HFF-Myc (cell line): ENCODE results near the gene BRAT1.

Experiments used
- DNase-seq: peaks from one replicate; pipeline ENCODE4 v3.0.0-alpha.2; 2011; ENCODE audit warnings: low read depth; ENCODE audit errors: extremely low read depth
- H3K4me3 ChIP-seq: replicated peaks from 2 replicates; pipeline ENCODE4 v1.5.1; 2011; ENCODE audit warnings: low read depth, mild to moderate bottlenecking, control low read depth, low read length
- CTCF ChIP-seq: IDR thresholded peaks from 2 replicates; pipeline ENCODE4 v1.5.1; 2012; ENCODE audit warnings: mild to moderate bottlenecking, low read depth, low read length, control low read depth; ENCODE audit errors: missing control alignments

Gene BRAT1

GRCh38 chr7:2526659-2527504, 28.4 kb downstream of the BRAT1 start:
- no peak for DNase-seq
- no peak overlapping the region for H3K4me3 ChIP-seq
- TF ChIP-seq CTCF, result no peak

GRCh38 chr7:2525658-2526630, 29.4 kb downstream of the BRAT1 start:
- DNase-seq, result no peak
- H3K4me3 ChIP-seq, result no peak overlapping the region
- TF ChIP-seq CTCF, result no peak

DNA sequence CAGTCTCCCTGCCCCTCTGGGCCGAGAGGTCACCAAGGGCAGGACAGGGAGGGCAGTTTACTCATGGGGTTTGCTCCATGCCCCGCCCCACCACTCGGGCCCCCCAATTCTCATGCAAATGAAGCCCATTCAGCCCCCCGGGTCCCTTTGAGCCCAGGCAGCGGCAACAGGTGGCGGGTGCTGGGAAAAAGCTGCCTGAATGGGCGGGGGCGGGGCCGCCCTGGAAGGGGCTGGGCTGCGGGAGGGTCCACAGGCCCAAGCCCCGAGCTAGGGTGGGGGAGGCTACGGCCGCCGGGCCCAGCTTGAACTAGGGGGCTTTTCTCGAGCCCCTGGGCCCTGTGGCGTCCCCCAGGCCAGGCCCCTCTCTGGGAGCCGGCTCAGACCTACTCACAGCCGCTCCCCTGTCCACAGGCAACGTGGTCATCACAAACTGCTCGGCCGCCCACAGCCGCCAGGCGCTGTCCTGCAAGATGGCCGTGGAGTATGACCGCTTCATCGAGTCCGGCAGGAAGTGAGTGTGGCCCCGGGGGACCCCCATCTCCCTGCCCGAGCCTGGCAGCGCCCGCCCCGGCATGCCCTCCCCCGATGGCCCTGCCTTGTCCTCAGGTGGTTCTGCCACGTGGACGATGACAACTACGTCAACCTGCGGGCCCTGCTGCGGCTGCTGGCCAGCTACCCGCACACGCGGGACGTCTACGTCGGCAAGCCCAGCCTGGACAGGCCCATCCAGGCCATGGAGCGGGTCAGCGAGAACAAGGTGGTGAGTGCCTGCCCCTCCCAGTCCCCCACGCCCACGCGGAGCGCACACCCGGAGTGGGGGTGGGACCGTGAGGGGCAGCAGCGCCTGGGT, 30.3 kb downstream of the BRAT1 start:
- no peak for TF ChIP-seq CTCF
- no peak overlapping the region for H3K4me3 ChIP-seq
- DNase-seq, result no peak

DNA sequence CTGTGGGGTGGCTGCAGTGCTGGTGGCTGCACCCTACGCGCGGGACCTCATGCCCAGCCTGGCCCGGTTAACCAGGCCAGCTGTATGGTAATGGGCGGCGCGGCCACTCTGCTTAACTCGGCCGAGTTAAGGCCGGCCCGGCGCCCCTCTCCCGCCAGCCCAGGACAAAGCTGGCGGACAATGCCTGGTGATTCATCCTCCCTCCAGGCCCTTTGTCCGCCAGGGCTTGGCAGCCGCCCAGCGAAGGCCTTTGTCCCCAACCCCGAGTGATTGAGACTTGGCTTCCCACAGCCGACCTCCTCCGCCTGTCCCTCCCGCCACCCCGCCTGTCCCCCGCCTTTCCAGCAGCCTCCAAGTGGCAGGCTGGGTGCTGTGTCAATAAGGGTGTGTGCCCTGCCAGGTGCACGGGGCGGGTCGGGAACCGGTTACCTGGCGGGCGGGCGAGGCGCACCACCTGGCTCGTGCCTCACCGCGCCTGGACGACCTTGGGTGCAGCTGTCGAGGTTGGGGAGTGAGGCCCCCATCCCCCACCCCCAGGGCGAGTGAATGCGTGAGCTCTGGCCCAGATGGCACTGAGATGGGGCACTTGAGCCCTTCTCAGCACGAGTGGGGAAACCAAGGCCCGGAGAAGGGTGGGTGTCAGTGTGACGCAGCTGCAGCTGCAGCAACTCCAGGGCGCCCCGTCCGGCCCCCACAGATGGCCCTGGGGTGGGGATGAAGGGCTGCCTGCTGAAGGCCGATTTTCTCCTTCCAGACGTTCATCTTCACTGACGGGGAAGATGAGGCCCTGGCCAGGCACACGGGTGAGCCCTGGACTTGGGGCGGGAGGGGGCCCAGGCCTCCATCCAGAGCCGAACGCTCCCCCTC, 31.1 kb downstream of the BRAT1 start:
- DNase-seq, result no peak
- H3K4me3 ChIP-seq, result peak overlapping the region; percentile 65

DNA sequence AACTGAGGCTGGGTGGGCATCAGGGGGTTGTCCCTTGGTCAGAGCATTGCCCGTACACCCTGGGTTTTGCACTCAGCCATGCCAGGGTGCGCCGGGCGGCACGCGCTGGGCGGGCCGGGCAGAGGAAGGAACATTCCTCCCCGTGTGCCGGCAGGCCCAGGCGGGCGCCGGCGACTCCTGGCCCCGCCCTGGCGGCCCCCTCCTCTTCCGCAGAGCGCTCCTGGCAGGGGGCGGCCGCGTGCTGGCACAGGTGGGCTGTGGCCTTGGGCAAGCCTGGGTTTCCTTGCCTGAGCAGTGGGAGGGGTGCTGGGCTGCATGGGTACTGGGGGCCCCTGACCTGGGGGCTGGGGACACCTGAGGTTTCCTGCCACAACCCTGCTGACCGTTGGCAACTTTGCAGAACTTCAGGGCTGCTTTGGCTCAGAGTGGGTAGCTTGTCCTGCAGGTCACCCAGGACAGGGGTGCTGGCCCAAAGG, 31.8 kb downstream of the BRAT1 start:
- no peak for TF ChIP-seq CTCF
- no peak for DNase-seq
- peak overlapping the region; percentile 65 for H3K4me3 ChIP-seq

More for the DNA sequence above, 31.1 kb downstream of the BRAT1 start:
- no peak for TF ChIP-seq CTCF
